Smooth muscle cell (in vitro differentiated cells): ENCODE data around the gene NCKAP5. TPM values are rescaled to one million over a fixed set of nuclear protein-coding genes. Genes with fewer than 3 reads are reported as not detected.

ENCODE experiments used
- DNase-seq: peaks from one replicate; lab custom pipeline; 2025; ENCODE audit not compliant: unreplicated experiment; lab: John Stamatoyannopoulos, UW
- H2AFZ ChIP-seq: fragments of 200-600 bp; sonication (generic); 2 replicates; pipeline ENCODE4 v1.6.0; 2016; ENCODE audit warnings: antibody characterized with exemption, low read depth, mild to moderate bottlenecking
- H3F3A ChIP-seq: fragments of 200-600 bp; sonication (generic); 2 replicates; pipeline ENCODE4 v1.6.0; 2017; ENCODE audit warnings: antibody characterized with exemption, low read depth
- H3K27ac ChIP-seq: fragments of 200-600 bp; sonication (generic); 2 replicates; pipeline ENCODE4 v1.5.1; 2016; ENCODE audit warnings: low read depth, mild to moderate bottlenecking
- H3K27me3 ChIP-seq: fragments of 200-600 bp; sonication (generic); 2 replicates; pipeline ENCODE4 v1.6.1; 2016; ENCODE audit warnings: low read depth, mild to moderate bottlenecking
- H3K36me3 ChIP-seq: fragments of 200-600 bp; sonication (generic); 2 replicates; pipeline ENCODE4 v1.5.1; 2016; ENCODE audit warnings: low read depth
- H3K4me1 ChIP-seq: fragments of 200-600 bp; sonication (generic); 2 replicates; pipeline ENCODE4 v1.5.1; 2016; ENCODE audit warnings: low read depth
- H3K4me2 ChIP-seq: fragments of 200-600 bp; sonication (generic); 2 replicates; pipeline ENCODE4 v1.6.0; 2016; ENCODE audit warnings: mild to moderate bottlenecking
- H3K4me3 ChIP-seq: fragments of 200-600 bp; sonication (generic); 2 replicates; pipeline ENCODE4 v1.5.1; 2016; ENCODE audit warnings: mild to moderate bottlenecking
- H3K79me2 ChIP-seq: fragments of 200-600 bp; sonication (generic); 2 replicates; pipeline ENCODE4 v1.6.0; 2016; ENCODE audit warnings: low read depth, mild to moderate bottlenecking
- H3K9ac ChIP-seq: fragments of 200-600 bp; sonication (generic); 2 replicates; pipeline ENCODE4 v1.6.0; 2016; ENCODE audit warnings: low read depth
- H3K9me3 ChIP-seq: fragments of 200-600 bp; sonication (generic); replicated peaks from 2 replicates; pipeline ENCODE4 v1.5.1; 2016; ENCODE audit warnings: low read depth
- H4K20me1 ChIP-seq: fragments of 200-600 bp; sonication (generic); 2 replicates; pipeline ENCODE4 v1.6.0; 2016; ENCODE audit warnings: low read depth
- WGBS: methylation state at CpG from one replicate; pipeline ENCODE4 v1.1.7; 2016; ENCODE audit warnings: low lambda C conversion rate; 5-methylcytosine and 5-hydroxymethylcytosine counted together
- polyA plus RNA-seq: library from polyadenylated mRNA; unstranded; fragments of >200 nt; fragmentation: Nextera tagmentation; extraction: Ambion mirVana; gene quantifications from 2 replicates; pipeline ENCODE4 v1.2.1, GENCODE V29; 2016
- total RNA-seq: library from RNA; depleted of rRNA; stranded (reverse); fragments of >200 nt; gene quantifications from 2 replicates; pipeline ENCODE4 v1.2.3, GENCODE V29; 2014
- TF ChIP-seq, protein P1 (sequence below): fragments of 200-600 bp; sonication (generic); IDR thresholded peaks from 2 replicates; pipeline ENCODE4 v1.5.1; 2017; ENCODE audit warnings: borderline replicate concordance, mild to moderate bottlenecking, antibody characterized with exemption; ENCODE audit not compliant: insufficient read depth, poor library complexity, severe bottlenecking

Gene NCKAP5
- total and polyA plus RNA-seq, 2 experiments from 2014 or later, result 4.6 to 9.5 TPM

GRCh38 chr2:133496501-133497269, 71.6 kb downstream of the NCKAP5 start:
- TF ChIP-seq, protein P1, sequence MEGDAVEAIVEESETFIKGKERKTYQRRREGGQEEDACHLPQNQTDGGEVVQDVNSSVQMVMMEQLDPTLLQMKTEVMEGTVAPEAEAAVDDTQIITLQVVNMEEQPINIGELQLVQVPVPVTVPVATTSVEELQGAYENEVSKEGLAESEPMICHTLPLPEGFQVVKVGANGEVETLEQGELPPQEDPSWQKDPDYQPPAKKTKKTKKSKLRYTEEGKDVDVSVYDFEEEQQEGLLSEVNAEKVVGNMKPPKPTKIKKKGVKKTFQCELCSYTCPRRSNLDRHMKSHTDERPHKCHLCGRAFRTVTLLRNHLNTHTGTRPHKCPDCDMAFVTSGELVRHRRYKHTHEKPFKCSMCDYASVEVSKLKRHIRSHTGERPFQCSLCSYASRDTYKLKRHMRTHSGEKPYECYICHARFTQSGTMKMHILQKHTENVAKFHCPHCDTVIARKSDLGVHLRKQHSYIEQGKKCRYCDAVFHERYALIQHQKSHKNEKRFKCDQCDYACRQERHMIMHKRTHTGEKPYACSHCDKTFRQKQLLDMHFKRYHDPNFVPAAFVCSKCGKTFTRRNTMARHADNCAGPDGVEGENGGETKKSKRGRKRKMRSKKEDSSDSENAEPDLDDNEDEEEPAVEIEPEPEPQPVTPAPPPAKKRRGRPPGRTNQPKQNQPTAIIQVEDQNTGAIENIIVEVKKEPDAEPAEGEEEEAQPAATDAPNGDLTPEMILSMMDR, result no peak
- 86% methylated on average over 3 of the region's 3 CpGs for WGBS

DNA sequence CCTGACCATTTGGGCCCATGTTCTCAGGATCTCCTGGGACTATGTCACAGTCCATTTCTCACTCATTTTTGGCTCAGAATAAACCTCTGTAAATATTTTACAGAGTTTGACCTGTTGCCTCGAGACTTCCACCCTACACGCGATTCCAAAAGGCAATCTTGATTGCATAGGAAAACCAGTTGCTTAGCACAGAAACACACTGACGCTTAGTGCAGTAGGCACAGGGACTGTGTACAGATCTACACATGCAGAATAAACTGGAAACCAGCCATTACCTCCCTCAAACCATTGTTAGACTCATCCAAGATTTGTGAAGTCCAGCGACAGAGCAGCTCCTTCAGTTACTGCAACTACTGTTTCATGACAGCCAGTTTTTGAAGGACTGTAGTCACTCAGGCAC, 73.0 kb downstream of the NCKAP5 start:
- H3F3A ChIP-seq, result no peaks in the 10 kb centered on the region
- no peak overlapping the region for H3K4me3 ChIP-seq
- H3K27ac ChIP-seq, result no peak overlapping the region
- no peaks in the 10 kb centered on the region for H3K79me2 ChIP-seq
- H3K4me2 ChIP-seq, result no peak overlapping the region
- no peaks in the 10 kb centered on the region for H4K20me1 ChIP-seq
- H3K9me3 ChIP-seq, result no peaks in the 10 kb centered on the region
- peaks cover 16% of the 10 kb centered on the region for H3K4me1 ChIP-seq
- TF ChIP-seq, protein P1, result no peak
- H3K9ac ChIP-seq, result no peak overlapping the region
- H3K36me3 ChIP-seq, result no peaks in the 10 kb centered on the region
- 95% methylated on average over 5 of the region's 5 CpGs for WGBS
- no peak overlapping the region for H2AFZ ChIP-seq
- no peaks in the 10 kb centered on the region for H3K27me3 ChIP-seq
- DNase-seq, result no peak

More at GRCh38 chr2:133496501-133497269, 71.6 kb downstream of the NCKAP5 start:
- no peaks in the 10 kb centered on the region for H3K36me3 ChIP-seq
- H4K20me1 ChIP-seq, result no peaks in the 10 kb centered on the region
- no peak overlapping the region for H3K4me3 ChIP-seq
- H3K9me3 ChIP-seq, result no peaks in the 10 kb centered on the region
- DNase-seq, result no peak
- no peak overlapping the region for H3K27ac ChIP-seq
- H3K9ac ChIP-seq, result no peak overlapping the region
- H3K27me3 ChIP-seq, result no peaks in the 10 kb centered on the region
- H3K79me2 ChIP-seq, result no peaks in the 10 kb centered on the region
- H3F3A ChIP-seq, result no peaks in the 10 kb centered on the region
- H3K4me2 ChIP-seq, result no peak overlapping the region
- peaks cover 22% of the 10 kb centered on the region for H3K4me1 ChIP-seq
- H2AFZ ChIP-seq, result no peak overlapping the region

- TF ChIP-seq, protein P1, result no peak
- H3K4me2 ChIP-seq, result no peak overlapping the region
- H4K20me1 ChIP-seq, result no peaks in the 10 kb centered on the region
- H3F3A ChIP-seq, result no peaks in the 10 kb centered on the region
- H3K27me3 ChIP-seq, result no peaks in the 10 kb centered on the region
- H3K27ac ChIP-seq, result no peak overlapping the region
- H3K4me3 ChIP-seq, result no peak overlapping the region
- H3K79me2 ChIP-seq, result no peaks in the 10 kb centered on the region
- H2AFZ ChIP-seq, result no peak overlapping the region
- H3K9me3 ChIP-seq, result no peaks in the 10 kb centered on the region
- H3K9ac ChIP-seq, result no peak overlapping the region
- no peak for DNase-seq
- no peaks in the 10 kb centered on the region for H3K36me3 ChIP-seq
- 91% methylated on average over 2 of the region's 2 CpGs for WGBS
- H3K4me1 ChIP-seq, result peaks cover 14% of the 10 kb centered on the region
Observed at GRCh38 chr2:133492719-133493380, 75.4 kb downstream of the NCKAP5 start.
